Measurements from ENCODE around the gene RPL4.
"Not testable (repeated sequence)": the region's sequence is repeated elsewhere in the genome, so short reads cannot be mapped to it uniquely, and the experiment has no call there.

RPL4 gene

GRCh38 chr15:66489179-66489791 lies 15.4 kb downstream of the RPL4 start:
- no peak for DNase-seq

GRCh38 chr15:66488525-66488924 lies 16.1 kb downstream of the RPL4 start:
- DNase-seq: no peak

GRCh38 chr15:66486887-66487286 lies 17.8 kb downstream of the RPL4 start:
- no peak for DNase-seq

- DNase-seq: no peak
Observed at GRCh38 chr15:66484539-66485112, 20.0 kb downstream of the RPL4 start.

- DNase-seq: no peak
Observed at GRCh38 chr15:66483131-66483566, 21.5 kb downstream of the RPL4 start.

GRCh38 chr15:66482539-66482938 lies 22.1 kb downstream of the RPL4 start:
- DNase-seq: no peak

- DNase-seq: no peak
Observed at GRCh38 chr15:66481107-66481856, 23.4 kb downstream of the RPL4 start.

- no peak for DNase-seq
Observed at GRCh38 chr15:66480267-66480666, 24.4 kb downstream of the RPL4 start.

GRCh38 chr15:66477011-66477410 lies 27.6 kb downstream of the RPL4 start:
- DNase-seq: no peak

GRCh38 chr15:66476535-66476934 lies 28.1 kb downstream of the RPL4 start:
- no peak for DNase-seq

GRCh38 chr15:66474963-66475362 lies 29.7 kb downstream of the RPL4 start:
- no peak for DNase-seq

- DNase-seq: no peak
Observed at GRCh38 chr15:66474135-66474534, 30.5 kb downstream of the RPL4 start.

GRCh38 chr15:66472176-66472999 lies 32.3 kb downstream of the RPL4 start:
- DNase-seq: no peak

- not testable (repeated sequence) for DNase-seq
Observed at GRCh38 chr15:66470825-66471224, 33.8 kb downstream of the RPL4 start.

- not testable (repeated sequence) for DNase-seq
Observed at GRCh38 chr15:66467162-66468040, 37.3 kb downstream of the RPL4 start.

- not testable (repeated sequence) for DNase-seq
Observed at GRCh38 chr15:66465294-66465693, 39.4 kb downstream of the RPL4 start.

- no peak for DNase-seq
Observed at GRCh38 chr15:66462627-66463026, 42.0 kb downstream of the RPL4 start.

- DNase-seq: no peak
Observed at GRCh38 chr15:66461917-66462316, 42.7 kb downstream of the RPL4 start.

GRCh38 chr15:66461294-66461693 lies 43.4 kb downstream of the RPL4 start:
- DNase-seq: not testable (repeated sequence)

- no peak for DNase-seq
Observed at GRCh38 chr15:66459818-66460615, 44.6 kb downstream of the RPL4 start.

- DNase-seq: no peak
Observed at GRCh38 chr15:66456211-66456610, 48.4 kb downstream of the RPL4 start.

All from activated CD8-positive, alpha-beta memory T cell treated with anti-CD3 and anti-CD28 coated beads, Interleukin-2, amount 50 U/mL, for 4 hours (primary cell).